Psoas muscle (tissue), 8 donors: ENCODE results near the gene SNX2. TPM values are rescaled to one million over a fixed set of nuclear protein-coding genes. Genes with fewer than 3 reads are reported as not detected.
"Not testable (repeated sequence)": the region's sequence is repeated elsewhere in the genome, so short reads cannot be mapped to it uniquely, and the experiment has no call there.

Experiments
- ATAC-seq, 4 donors: fragments of 200-7000 bp; cut with Tn5 transposase; one replicate each; pipeline ENCODE4 v1.9.1; 2020; ENCODE audit warnings: moderate library complexity in 3 of 4, mild to moderate bottlenecking in 2 of 4
- DNase-seq, 2 donors: peaks; one replicate each; pipeline ENCODE4 v3.0.0-alpha.2; 2020
- H3K27ac ChIP-seq: fragments of 200-600 bp; one replicate; pipeline ENCODE4 v1.8.0; 2022
- H3K27me3 ChIP-seq, 3 donors: fragments of 200-600 bp in 1 of 3; one replicate each; pipeline versions ENCODE4 v1.6.1 to v1.8.0; 2013 to 2022; ENCODE audit warnings: low read length in 2 of 3, mild to moderate bottlenecking in 2 of 3, moderate library complexity in 1 of 3; ENCODE audit not compliant: insufficient read depth in 3 of 3
- H3K36me3 ChIP-seq, 2 donors: fragments of 200-600 bp in 1 of 2; one replicate each; pipeline versions ENCODE4 v1.6.1 to v1.8.0; 2013 to 2022; ENCODE audit warnings: low read depth in 1 of 2, mild to moderate bottlenecking in 1 of 2, moderate library complexity in 1 of 2; ENCODE audit not compliant: insufficient read depth in 1 of 2
- H3K4me1 ChIP-seq: fragments of 200-600 bp; one replicate; pipeline ENCODE4 v1.8.0; 2022
- H3K4me3 ChIP-seq: fragments of 200-600 bp; one replicate; pipeline ENCODE4 v1.8.0; 2022; ENCODE audit warnings: mild to moderate bottlenecking
- H3K9me3 ChIP-seq: fragments of 200-600 bp; one replicate; pipeline ENCODE4 v1.8.0; 2022
- WGBS, 3 donors: extraction: QIAGEN DNeasy Blood & Tissue Kit; methylation state at CpG; one replicate each; pipeline versions ENCODE4 v1.1.6 to v1.1.7; 2013; 5-methylcytosine and 5-hydroxymethylcytosine counted together
- intact Hi-C, 2 donors: fragments of 100-400 bp; cut with DNase I; formaldehyde crosslinking; loops; one replicate each; pipeline versions ENCODE4 v1.11.0 to v1.14.2; 2022
- polyA plus RNA-seq, 3 donors: library from polyadenylated mRNA; stranded (reverse); fragments of 200-250 nt; gene quantifications; one replicate each; pipeline ENCODE4 v1.2.3, GENCODE V29; 2013
- total RNA-seq, 4 donors: library from RNA; stranded (reverse); fragmentation: NEBNext Ultra II Directional in 2 of 4; extraction: Animal tissue kit (Norgen Biotek cat#: 25700) in 2 of 4; gene quantifications; one replicate each; pipeline versions ENCODE4 v1.2.1 to v1.2.4, GENCODE V29; 2021 to 2023
- TF ChIP-seq, protein P1 (sequence below): fragments of 200-600 bp; IDR thresholded peaks from one replicate; pipeline ENCODE4 v1.8.0; 2022; ENCODE audit warnings: antibody characterized with exemption
- donor health status: healthy with polysubstance abuse.
- donor health status: DM: no; HTN: no; CAD: no; lungs with moderate emphysema.
- donor health status: Bipolar disorder and iron deficiency.
- donor health status: healthy.
- donor health status: DM: yes; HTN: yes; CAD: no.
- donor health status: DM: no; HTN: no; CAD: no.
- donor health status: DM: no; HTN: no; CAD: no.
- donor health status: DM: yes; HTN: yes; CAD: no.

Gene SNX2
- total and polyA plus RNA-seq, 7 donors: 23.2 to 45.3 (median 35.3) TPM

DNA sequence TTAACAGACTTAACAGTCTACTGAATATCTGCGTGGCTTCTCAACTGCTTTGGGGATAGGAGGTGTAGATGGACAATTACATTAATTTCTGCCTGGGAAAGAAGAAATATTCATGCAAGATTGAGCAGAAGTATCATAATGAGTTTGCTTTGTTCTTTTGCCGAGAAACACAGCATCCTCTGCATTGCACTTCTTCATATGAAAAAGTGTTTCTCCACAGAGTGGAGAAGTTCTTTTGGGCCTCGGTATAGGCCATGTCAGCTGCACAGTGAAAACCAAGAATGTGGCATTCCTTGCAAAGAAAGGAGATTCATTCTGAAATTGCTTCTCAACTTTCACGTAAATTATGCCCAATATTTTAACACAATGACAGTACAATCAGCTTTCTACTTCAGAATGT lies 17.6 kb upstream of the SNX2 start:
- TF ChIP-seq, protein P1, sequence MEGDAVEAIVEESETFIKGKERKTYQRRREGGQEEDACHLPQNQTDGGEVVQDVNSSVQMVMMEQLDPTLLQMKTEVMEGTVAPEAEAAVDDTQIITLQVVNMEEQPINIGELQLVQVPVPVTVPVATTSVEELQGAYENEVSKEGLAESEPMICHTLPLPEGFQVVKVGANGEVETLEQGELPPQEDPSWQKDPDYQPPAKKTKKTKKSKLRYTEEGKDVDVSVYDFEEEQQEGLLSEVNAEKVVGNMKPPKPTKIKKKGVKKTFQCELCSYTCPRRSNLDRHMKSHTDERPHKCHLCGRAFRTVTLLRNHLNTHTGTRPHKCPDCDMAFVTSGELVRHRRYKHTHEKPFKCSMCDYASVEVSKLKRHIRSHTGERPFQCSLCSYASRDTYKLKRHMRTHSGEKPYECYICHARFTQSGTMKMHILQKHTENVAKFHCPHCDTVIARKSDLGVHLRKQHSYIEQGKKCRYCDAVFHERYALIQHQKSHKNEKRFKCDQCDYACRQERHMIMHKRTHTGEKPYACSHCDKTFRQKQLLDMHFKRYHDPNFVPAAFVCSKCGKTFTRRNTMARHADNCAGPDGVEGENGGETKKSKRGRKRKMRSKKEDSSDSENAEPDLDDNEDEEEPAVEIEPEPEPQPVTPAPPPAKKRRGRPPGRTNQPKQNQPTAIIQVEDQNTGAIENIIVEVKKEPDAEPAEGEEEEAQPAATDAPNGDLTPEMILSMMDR: no peak
- intact Hi-C loops: no loop called here
- no peaks in the 10 kb centered on the region for H3K36me3 ChIP-seq
- no peak overlapping the region for H3K27ac ChIP-seq
- WGBS, 3 donors: 89 to 93% (median 92%) methylated on average over 4 of the region's 4 CpGs
- no peaks in the 10 kb centered on the region for H3K4me1 ChIP-seq
- no peaks in the 10 kb centered on the region for H3K27me3 ChIP-seq
- ATAC-seq (no peak), DNase-seq (no peak)
- no peak overlapping the region for H3K4me3 ChIP-seq
- H3K9me3 ChIP-seq: no peaks in the 10 kb centered on the region

DNA sequence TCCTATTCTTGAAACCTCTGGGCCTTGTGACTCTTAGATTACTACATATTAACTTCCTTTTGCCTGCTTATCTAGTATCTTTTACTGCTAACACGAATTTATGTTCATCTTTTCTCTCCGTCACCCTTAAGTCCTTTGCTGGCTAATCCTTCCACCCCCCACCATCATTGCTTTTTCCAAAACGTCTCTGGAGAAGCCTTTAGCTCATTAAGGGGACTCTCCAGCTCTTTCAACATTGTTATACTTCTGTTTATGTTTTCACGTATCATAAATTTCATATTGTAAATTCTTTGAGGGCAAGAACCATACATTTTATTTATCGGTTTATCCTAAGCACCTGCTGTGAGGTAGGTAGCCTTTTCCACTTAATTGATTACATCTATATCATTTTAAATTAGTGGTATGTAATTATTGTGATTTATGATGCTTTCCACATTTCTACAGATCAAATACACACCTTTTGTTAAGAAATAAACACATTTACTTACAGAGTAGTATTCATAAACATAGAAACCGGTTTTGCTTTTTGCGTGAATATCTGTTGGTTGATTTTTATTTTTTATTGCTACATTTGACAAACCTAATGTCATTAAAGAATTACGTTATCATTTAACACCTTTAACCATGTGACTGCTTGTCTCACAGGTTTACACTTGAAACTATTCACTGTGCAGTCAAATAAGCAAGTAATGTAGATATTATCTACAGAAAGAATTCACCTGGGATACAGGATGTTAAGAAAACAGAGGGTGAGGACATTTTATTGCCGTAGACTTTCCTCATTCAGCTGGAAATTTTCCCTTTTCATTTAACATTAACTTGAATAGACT lies 15.4 kb upstream of the SNX2 start:
- no peak for ATAC-seq
- Histone ChIP-seq H3K36me3 (no peaks in the 10 kb centered on the region), H3K4me3 (no peak overlapping the region), H3K4me1 (no peaks in the 10 kb centered on the region), H3K9me3 (no peaks in the 10 kb centered on the region), H3K27me3 (no peaks in the 10 kb centered on the region), H3K27ac (no peak overlapping the region)
- no peak for DNase-seq
- TF ChIP-seq, protein P1: no peak
- intact Hi-C loops: no loop called here
- WGBS, 3 donors: 79 to 84% (median 83%) methylated on average over 9 of the region's 9 CpGs

- Histone ChIP-seq H3K9me3 (no peaks in the 10 kb centered on the region), H3K4me3 (no peak overlapping the region), H3K27me3 (no peaks in the 10 kb centered on the region), H3K4me1 (no peaks in the 10 kb centered on the region), H3K27ac (no peak overlapping the region), H3K36me3 (no peaks in the 10 kb centered on the region)
- intact Hi-C loops: no loop called here
- WGBS, 3 donors: 90 to 95% (median 93%) methylated on average over 2 of the region's 2 CpGs
- ATAC-seq (no peak), DNase-seq (no peak)
- TF ChIP-seq, protein P1: no peak
Measured at GRCh38 chr5:122760236-122760635, 14.6 kb upstream of the SNX2 start.

GRCh38 chr5:122761115-122761514 lies 13.8 kb upstream of the SNX2 start:
- Histone ChIP-seq H3K36me3 (no peaks in the 10 kb centered on the region), H3K27ac (no peak overlapping the region), H3K9me3 (no peaks in the 10 kb centered on the region), H3K27me3 (no peaks in the 10 kb centered on the region), H3K4me3 (no peak overlapping the region), H3K4me1 (no peaks in the 10 kb centered on the region)
- TF ChIP-seq, protein P1: no peak
- intact Hi-C loops: no loop called here
- ATAC-seq (no peak), DNase-seq (no peak)
- WGBS, 3 donors: 26 to 59% (median 44%) methylated on average over 1 of the region's 1 CpG

DNA sequence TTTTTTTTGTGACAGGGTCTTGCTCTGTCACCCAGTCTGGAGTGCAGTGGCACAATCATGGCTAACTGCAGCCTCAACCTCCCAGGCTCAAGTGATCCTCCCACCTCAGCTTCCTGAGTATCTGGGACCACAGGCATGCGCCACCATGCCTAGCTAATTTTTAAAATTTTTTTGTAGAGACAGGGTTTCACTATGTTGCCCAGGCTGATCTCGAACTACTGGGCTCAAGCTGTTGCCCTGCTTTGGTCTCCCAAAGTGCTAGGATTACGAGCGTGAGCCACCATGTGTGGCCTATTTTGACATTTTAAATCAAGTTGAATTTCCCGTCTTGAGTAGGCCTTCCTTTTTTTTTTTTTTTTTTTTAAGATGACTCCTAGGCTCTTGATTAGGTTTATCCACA lies 13.0 kb upstream of the SNX2 start:
- intact Hi-C loops, DNase-seq, H3K9me3 ChIP-seq, H3K4me3 ChIP-seq, H3K27me3 ChIP-seq, H3K4me1 ChIP-seq, H3K27ac ChIP-seq, H3K36me3 ChIP-seq, ATAC-seq: not testable (repeated sequence)
- WGBS, 3 donors: 88 to 93% (median 91%) methylated on average over 5 of the region's 5 CpGs
